Activated CD4-positive, alpha-beta T cell treated with anti-CD3 and anti-CD28 coated beads, Interleukin-2, amount 50 U/mL, for 24 hours (primary cell): ENCODE measurements around the gene NDUFB2.
"Not testable (repeated sequence)": the region's sequence is repeated elsewhere in the genome, so short reads cannot be mapped to it uniquely, and the experiment has no call there.

Experiments used
- DNase-seq, 2 donors: peaks; one replicate each; pipeline ENCODE4 v3.0.0-alpha.2; 2020; ENCODE audit warnings: low read depth in 1 of 2, low spot score in 1 of 2

NDUFB2 gene

DNA sequence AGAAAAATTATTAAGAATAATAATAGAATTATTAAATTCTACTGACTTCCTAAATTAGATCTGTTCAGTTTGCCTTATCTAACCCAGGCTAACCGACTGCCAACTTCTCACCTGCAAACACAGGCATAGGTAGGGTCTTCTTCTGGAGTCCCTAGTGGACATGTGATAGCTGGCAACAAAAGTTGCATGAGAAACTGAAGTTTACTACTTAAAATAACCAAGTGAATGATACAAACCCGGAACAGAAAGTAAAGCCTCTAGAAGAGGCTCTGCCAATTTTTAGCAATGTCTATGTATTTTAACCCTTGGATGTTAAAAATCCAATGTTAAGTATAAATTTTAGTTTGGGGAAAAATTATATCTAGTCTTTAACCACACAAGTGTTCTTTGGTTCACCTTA lies 37.6 kb downstream of the NDUFB2 start:
- DNase-seq: no peak

DNA sequence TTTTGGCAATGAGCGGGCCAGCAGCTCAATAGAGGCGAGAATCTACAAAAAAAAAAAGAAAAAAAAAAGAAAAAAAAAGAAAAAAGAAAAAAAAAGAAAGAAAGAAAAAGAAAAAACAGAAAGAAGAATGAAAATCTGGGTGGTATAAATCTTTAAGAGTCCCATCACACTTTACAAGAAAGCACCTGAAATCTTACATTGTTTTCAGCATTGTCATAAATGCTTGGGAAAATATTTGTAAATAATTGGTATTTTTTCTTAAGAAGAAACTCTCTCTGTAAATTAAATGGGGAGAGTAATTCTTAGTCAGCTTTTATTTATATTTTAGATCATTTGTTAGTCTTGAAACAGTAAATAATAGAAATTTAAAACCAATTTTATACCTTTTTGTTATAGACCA lies 38.2 kb downstream of the NDUFB2 start:
- no peak for DNase-seq

DNA sequence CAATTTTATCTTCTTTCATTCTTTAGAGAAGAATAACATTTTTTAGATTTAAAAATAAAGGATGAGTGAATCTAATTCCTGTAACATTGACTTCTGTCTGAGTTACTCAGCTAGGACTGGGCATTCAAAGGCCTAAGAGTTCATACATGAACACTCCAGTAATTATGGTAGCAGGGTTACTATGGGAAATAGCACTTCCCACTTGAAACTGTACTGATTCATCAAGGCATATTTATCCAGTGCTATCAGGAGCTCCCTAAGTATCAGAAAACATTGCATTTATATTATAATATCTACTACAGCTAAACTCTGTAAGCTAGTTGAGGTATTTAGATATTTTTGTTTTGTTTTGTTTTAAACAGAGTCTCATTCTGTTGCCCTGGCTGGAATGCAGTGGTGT lies 41.8 kb downstream of the NDUFB2 start:
- no peak for DNase-seq

DNA sequence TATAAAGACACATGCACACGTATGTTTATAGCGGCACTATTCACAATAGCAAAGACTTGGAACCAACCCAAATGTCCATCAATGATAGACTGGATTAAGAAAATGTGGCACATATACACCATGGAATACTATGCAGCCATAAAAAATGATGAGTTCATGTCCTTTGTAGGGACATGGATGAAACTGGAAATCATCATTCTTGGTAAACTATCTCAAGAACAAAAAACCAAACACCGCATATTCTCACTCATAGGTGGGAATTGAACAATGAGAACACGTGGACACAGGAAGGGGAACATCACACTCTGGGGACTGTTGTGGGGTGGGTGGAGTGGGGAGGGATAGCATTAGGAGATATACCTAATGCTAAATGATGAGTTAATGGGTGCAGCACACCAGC lies 46.7 kb downstream of the NDUFB2 start:
- not testable (repeated sequence) for DNase-seq

DNA sequence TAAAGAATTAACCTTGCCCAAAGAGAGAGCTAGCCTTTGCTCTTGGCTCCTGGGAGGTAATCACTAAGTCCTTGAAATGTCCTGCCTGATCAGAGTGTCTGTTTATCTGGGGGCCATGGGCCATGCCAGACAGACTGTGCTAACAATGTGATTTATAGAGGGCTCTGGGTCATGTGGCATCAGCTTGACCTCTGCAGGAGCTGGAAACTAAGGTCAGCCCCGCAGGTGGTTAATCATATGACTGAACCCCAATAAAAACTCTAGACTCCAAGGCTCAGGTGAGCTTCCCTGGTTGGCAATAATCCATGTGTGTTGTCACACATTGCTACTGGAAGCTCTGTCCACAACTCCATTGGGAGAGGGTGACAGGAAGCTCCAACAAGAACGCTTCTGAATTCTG lies 47.5 kb downstream of the NDUFB2 start:
- no peak for DNase-seq

DNA sequence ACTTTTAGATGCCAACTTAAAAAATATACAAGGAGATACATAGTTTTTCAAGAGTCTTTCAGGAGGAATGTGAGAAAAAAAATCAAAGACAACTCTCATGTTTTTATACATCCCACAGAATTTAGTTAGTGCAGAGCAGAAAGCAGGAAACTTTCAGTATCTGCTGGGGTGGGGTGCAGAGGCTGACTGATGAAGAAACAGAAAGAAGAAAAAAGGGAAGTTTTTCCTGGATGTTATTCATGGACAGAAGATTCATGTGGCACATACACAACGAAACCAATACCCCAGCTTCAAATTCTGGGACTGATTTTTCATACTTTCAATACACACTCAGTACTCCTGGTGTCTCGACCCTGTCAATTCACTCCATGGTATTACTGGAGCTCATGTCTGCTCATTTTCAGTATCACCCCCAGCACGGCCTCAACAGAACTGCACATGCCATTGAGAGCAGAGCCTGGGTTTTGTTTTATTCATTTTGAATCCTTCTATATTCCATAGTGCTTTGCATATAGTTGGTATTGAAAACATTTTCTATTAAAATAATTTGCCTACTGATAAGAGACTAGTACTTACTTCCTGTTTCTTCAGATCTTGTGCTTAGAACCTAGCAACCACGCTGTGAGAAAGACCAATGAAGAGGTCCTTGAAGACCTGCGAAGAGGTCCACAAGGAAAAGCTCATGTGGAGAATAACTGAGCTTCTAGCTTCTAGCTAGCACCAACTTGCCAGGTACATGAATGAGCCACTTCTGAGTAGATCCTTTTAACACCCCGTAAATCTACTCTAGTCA lies 49.0 kb downstream of the NDUFB2 start:
- no peak for DNase-seq

DNA sequence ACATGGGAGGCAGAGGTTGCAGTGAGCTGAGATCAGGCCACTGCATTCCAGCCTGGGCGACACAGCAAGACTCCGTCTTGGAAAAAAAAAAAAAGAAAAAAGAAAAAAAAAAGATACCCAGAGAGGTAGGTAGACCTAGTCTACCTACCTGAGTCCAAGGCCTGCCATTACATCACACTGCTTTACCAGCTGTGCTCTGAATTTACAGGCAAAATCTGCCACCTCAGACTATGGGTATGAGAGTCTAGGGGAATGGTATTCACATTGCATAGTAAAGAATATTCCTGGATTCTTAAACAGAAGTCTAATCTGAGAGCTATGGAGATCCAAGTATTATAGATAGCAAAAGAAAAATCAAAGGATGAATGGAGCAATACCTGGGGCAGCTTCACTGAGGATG lies 50.2 kb downstream of the NDUFB2 start:
- no peak for DNase-seq

DNA sequence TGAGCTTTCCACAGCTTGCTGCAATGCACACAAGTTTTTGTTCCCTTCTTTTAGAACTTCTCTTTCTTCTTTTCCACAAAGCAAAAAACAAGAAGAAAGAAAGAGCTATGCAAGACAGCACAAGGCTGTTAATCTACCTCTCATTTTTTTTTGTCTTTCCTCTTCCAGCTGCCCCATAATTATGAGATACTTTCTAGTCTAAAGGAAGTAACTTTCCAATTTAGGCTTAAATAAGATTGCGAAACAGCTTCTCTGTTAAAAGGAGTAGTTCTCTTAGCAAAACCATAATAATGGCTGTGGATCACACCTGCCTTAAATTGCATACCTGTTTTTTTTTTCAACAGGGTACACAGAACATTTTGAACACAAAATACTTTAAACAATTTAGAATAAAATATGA lies 56.0 kb downstream of the NDUFB2 start:
- no peak for DNase-seq

DNA sequence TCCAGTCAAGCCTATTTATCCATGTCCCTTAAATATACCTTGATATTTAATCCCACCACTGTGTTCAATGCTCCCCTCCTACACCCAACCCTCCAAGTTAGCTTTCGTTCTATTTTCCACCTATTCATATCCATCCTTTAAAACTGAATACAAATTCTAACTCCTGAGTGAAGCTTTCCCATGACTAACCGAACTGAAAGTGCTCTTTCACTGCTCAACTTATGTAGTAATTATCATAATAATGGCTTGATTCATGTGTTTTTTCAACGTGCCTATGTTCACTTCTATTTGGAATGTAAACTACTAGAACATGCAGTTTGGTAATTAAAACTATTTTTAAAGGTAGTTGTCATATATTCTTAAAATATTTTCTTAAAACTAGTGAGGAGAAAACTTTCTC lies 58.0 kb downstream of the NDUFB2 start:
- no peak for DNase-seq
